HepG2 (cell line): ENCODE results near the gene AQP9. TPM values are rescaled to one million over a fixed set of nuclear protein-coding genes. Genes with fewer than 3 reads are reported as not detected.

ENCODE experiments used
- ATAC-seq: fragments of 200-7000 bp; cut with Tn5 transposase; 3 replicates; pipeline ENCODE4 v1.9.1; 2020; ENCODE audit warnings: mild to moderate bottlenecking, moderate library complexity
- BruUV-seq: library from RNA; stranded (reverse); fragments of 400-500 nt; replicated peaks from 2 replicates; lab custom pipeline; 2021; lab: Mats Ljungman, UMichigan
- CTCF ChIA-PET: fragments of 300-600 bp; formaldehyde crosslinking; extraction: SDS; loops from one replicate; lab custom pipeline; 2021; ENCODE audit warnings: low total read pairs, inconsistent platforms, low intra/inter-chr PET ratio; lab: Yijun Ruan, JAX
- POLR2A ChIA-PET: fragments of 350-600 bp; sonication (Branson Sonifier 250); formaldehyde crosslinking; loops from one replicate; lab custom pipeline; 2020; ENCODE audit warnings: antibody characterized with exemption, inconsistent platforms; lab: Yijun Ruan, JAX
- DNase-seq: peaks from one replicate; pipeline ENCODE4 v3.0.0-alpha.2; 2015; ENCODE audit warnings: low spot score
- FAIRE-seq: peaks from 3 replicates; lab custom pipeline; 2011; peaks lifted over from hg19 to GRCh38; lab: Jason Lieb, UNC
- H2AFZ ChIP-seq: one replicate; pipeline ENCODE4 v1.6.1; 2011; ENCODE audit warnings: low read length, inconsistent platforms
- H3K27ac ChIP-seq: fragments of 300-600 bp; 3 replicates; pipeline ENCODE4 v1.8.0; 2011; ENCODE audit warnings: mixed run types, mild to moderate bottlenecking, mixed read lengths, low read length, inconsistent platforms; ENCODE audit not compliant: insufficient read depth; ENCODE audit errors: extremely low read length
- H3K27me3 ChIP-seq, 2 experiments: fragments of 200-600 bp in 1 of 2; 2 replicates in 1 of 2; 3 replicates in 1 of 2; pipeline versions ENCODE4 v1.6.0 to v1.8.0; 2011; ENCODE audit warnings: low read length in 2 of 2, mild to moderate bottlenecking in 2 of 2, moderate library complexity in 2 of 2, inconsistent platforms in 1 of 2; ENCODE audit not compliant: insufficient read depth in 2 of 2, control insufficient read depth in 1 of 2
- H3K36me3 ChIP-seq, 2 experiments: fragments of 200-600 bp in 1 of 2; replicated peaks in 1 of 2; 2 replicates in 1 of 2; 3 replicates in 1 of 2; pipeline versions ENCODE4 v1.5.1 to v1.8.0; 2011; ENCODE audit warnings: low read length in 2 of 2, inconsistent platforms in 1 of 2; ENCODE audit not compliant: insufficient read depth in 2 of 2, control insufficient read depth in 1 of 2
- H3K4me1 ChIP-seq: 2 replicates; pipeline ENCODE4 v1.5.1; 2012; ENCODE audit warnings: low read length, inconsistent platforms; ENCODE audit not compliant: insufficient read depth
- H3K4me2 ChIP-seq: 2 replicates; pipeline ENCODE4 v1.6.0; 2011; ENCODE audit warnings: low read depth, low read length, inconsistent platforms
- H3K4me3 ChIP-seq, 3 experiments: fragments of 200-600 bp in 1 of 3; sonication (generic), shearing (Covaris generic) in 1 of 3; replicated peaks in 1 of 3; 2 replicates each; pipeline ENCODE4 v1.5.1; 2011 to 2016; ENCODE audit warnings: low read length in 3 of 3, inconsistent platforms in 2 of 3, low read depth in 2 of 3, mild to moderate bottlenecking in 2 of 3, control low read depth in 1 of 3, mixed read lengths in 1 of 3; ENCODE audit not compliant: insufficient read depth in 1 of 3
- H3K79me2 ChIP-seq: one replicate; pipeline ENCODE4 v1.6.1; 2011; ENCODE audit warnings: low read length, inconsistent platforms; ENCODE audit not compliant: insufficient read depth
- H3K9ac ChIP-seq: 2 replicates; pipeline ENCODE4 v1.6.0; 2011; ENCODE audit warnings: mild to moderate bottlenecking, low read depth, low read length, inconsistent platforms; ENCODE audit not compliant: insufficient read depth
- H3K9me3 ChIP-seq: 2 replicates; pipeline ENCODE4 v1.5.1; 2012; ENCODE audit warnings: mild to moderate bottlenecking, low read length
- H4K20me1 ChIP-seq: 2 replicates; pipeline ENCODE4 v1.6.0; 2011; ENCODE audit warnings: inconsistent platforms, mild to moderate bottlenecking, low read length, moderate library complexity; ENCODE audit not compliant: insufficient read depth
- FOXJ3 ChIP-seq: sonication (generic); formaldehyde crosslinking; IDR thresholded peaks from 2 replicates; pipeline ENCODE4 v1.4.0; 2020; ENCODE audit warnings: missing genetic modification reagents, mild to moderate bottlenecking, borderline replicate concordance
- NCOA5 ChIP-seq: sonication (generic); formaldehyde crosslinking; IDR thresholded peaks from 2 replicates; pipeline ENCODE4 v1.4.0; 2020; ENCODE audit warnings: missing genetic modification reagents
- TAF15 ChIP-seq: fragments of 200-400 bp; formaldehyde crosslinking; IDR thresholded peaks from one replicate; pipeline ENCODE4 v1.6.1; 2018; ENCODE audit warnings: mild to moderate bottlenecking, low read depth, low read length; ENCODE audit not compliant: poor library complexity, severe bottlenecking
- ZBTB20 ChIP-seq: sonication (generic); formaldehyde crosslinking; IDR thresholded peaks from 2 replicates; pipeline ENCODE4 v1.8.1; 2023; ENCODE audit warnings: missing genetic modification reagents, low read depth, mild to moderate bottlenecking, borderline replicate concordance
- ZFP41 ChIP-seq: sonication (generic); formaldehyde crosslinking; IDR thresholded peaks from 2 replicates; pipeline ENCODE4 v1.4.0; 2020; ENCODE audit warnings: mild to moderate bottlenecking, missing genetic modification reagents, borderline replicate concordance
- ZNF781 ChIP-seq: sonication (generic); formaldehyde crosslinking; IDR thresholded peaks from 2 replicates; pipeline ENCODE4 v1.5.1; 2020; ENCODE audit warnings: borderline replicate concordance, mild to moderate bottlenecking, missing genetic modification reagents; ENCODE audit errors: not compliant biosample characterization
- in situ Hi-C: cut with HindIII; loops from 2 replicates; pipeline ENCODE4 v1.10.0; 2017; ENCODE audit warnings: low pct_unique_long_range_greater_than_20kb; ENCODE audit not compliant: extremely low pct_ligation_motif_present
- intact Hi-C: fragments of 100-400 bp; cut with micrococcal nuclease; formaldehyde crosslinking; loops from one replicate; pipeline ENCODE4 v1.10.0; 2022; ENCODE audit not compliant: unreplicated experiment
- polyA plus RNA-seq, 8 experiments: library from polyadenylated mRNA; depleted of rRNA in 3 of 8; stranded (reverse) in 7 of 8; unstranded in 1 of 8; fragments of >200 nt; fragmentation: Illumina TruSeq in 4 of 8; extraction: Trizol in 4 of 8; gene quantifications; 2 replicates each; pipeline versions ENCODE4 v1.2.1 to v1.2.3, GENCODE V29; 2011 to 2016; ENCODE audit warnings: low read depth in 4 of 8, missing spikeins in 1 of 8, mixed read lengths in 1 of 8; ENCODE audit not compliant: insufficient read depth in 1 of 8
- total RNA-seq, 5 experiments: library from RNA; depleted of rRNA; stranded (reverse); fragments of >200 nt; fragmentation: Illumina TruSeq; extraction: Trizol; gene quantifications; 2 replicates each; pipeline ENCODE4 v1.2.3, GENCODE V29; 2016; ENCODE audit warnings: low read depth in 1 of 5
- TF ChIP-seq, protein P1 (sequence below), 2 experiments: sonication (generic) in 1 of 2; formaldehyde crosslinking in 1 of 2; IDR thresholded peaks; 2 replicates each; pipeline versions ENCODE4 v1.5.1 to v1.6.1; 2011 to 2020; ENCODE audit warnings: borderline replicate concordance in 1 of 2, low read depth in 1 of 2, low read length in 1 of 2, mild to moderate bottlenecking in 1 of 2, missing genetic modification reagents in 1 of 2, moderate library complexity in 1 of 2

AQP9 gene
- total and polyA plus RNA-seq, 2 of the 13 experiments (the other 11 are each of a cell fraction or from before 2014, with no cell fraction given) = not detected

DNA sequence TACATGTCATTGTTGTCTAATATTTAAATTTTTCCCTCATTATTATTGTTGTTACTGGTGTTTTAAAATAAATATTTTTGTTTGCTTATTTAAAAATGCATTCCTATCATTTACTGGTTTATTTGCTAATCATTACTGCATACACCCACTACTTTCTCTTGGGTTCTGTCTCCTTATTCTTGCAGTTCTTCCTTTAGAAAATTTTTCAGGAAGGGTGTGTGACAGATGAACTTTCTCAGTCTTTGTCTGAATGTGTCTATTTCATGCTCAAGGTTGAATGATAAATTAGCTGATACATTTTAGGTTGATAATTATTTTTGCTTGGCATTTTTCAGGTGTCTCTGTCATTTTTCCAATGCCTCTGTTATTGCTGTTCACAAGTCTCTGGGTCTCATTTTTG lies 7.4 kb downstream of the AQP9 start:
- no peak overlapping the region for H3K4me2 ChIP-seq
- no TSS peak for BruUV-seq
- no peak overlapping the region for H3K4me3 ChIP-seq
- H3K9me3 ChIP-seq = no peaks in the 10 kb centered on the region
- no peaks in the 10 kb centered on the region for H3K79me2 ChIP-seq
- no peak overlapping the region for H3K27ac ChIP-seq
- intact Hi-C loops (no loop called here), in situ Hi-C loops (no loop called here)
- H3K9ac ChIP-seq = no peak overlapping the region
- no peaks in the 10 kb centered on the region for H3K4me1 ChIP-seq
- TF ChIP-seq FOXJ3 (CRISPR knock-in tag) (no peak), ZBTB20 (no peak), NCOA5 (CRISPR knock-in tag) (no peak), ZNF781 (CRISPR knock-in tag) (no peak), TAF15 (no peak), ZFP41 (no peak)
- TF ChIP-seq, protein P1, sequence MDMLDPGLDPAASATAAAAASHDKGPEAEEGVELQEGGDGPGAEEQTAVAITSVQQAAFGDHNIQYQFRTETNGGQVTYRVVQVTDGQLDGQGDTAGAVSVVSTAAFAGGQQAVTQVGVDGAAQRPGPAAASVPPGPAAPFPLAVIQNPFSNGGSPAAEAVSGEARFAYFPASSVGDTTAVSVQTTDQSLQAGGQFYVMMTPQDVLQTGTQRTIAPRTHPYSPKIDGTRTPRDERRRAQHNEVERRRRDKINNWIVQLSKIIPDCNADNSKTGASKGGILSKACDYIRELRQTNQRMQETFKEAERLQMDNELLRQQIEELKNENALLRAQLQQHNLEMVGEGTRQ (IDR thresholded peaks at IDR 0.05; ENCODE audit: low read depth, low read length) = no peak
- TF ChIP-seq, protein P1 (CRISPR knock-in tag; IDR thresholded peaks at IDR 0.05; ENCODE audit: borderline replicate concordance) = no peak
- TF ChIP-seq, all 625 proteins: peak for 0
- POLR2A ChIA-PET = no interaction called here
- Histone ChIP-seq H2AFZ (no peak overlapping the region), H3K27me3 (peaks cover 4 to 17% of the 10 kb centered on the region in 2 experiments), H3K36me3 (no peaks in the 10 kb centered on the region), H4K20me1 (no peaks in the 10 kb centered on the region)
- no peak for DNase-seq
- CTCF ChIA-PET = no interaction called here
- ATAC-seq = no peak
- no peak for FAIRE-seq
